HepG2 (cell line): ENCODE results near the gene PCDHB7. TPM values are rescaled to one million over a fixed set of nuclear protein-coding genes. Genes with fewer than 3 reads are reported as not detected.
"Not testable (repeated sequence)": the region's sequence is repeated elsewhere in the genome, so short reads cannot be mapped to it uniquely, and the experiment has no call there.

ENCODE experiments used
- ATAC-seq: fragments of 200-7000 bp; cut with Tn5 transposase; 3 replicates; pipeline ENCODE4 v1.9.1; 2020; ENCODE audit warnings: mild to moderate bottlenecking, moderate library complexity
- BruUV-seq: library from RNA; stranded (reverse); fragments of 400-500 nt; replicated peaks from 2 replicates; lab custom pipeline; 2021; lab: Mats Ljungman, UMichigan
- CTCF ChIA-PET: fragments of 300-600 bp; formaldehyde crosslinking; extraction: SDS; loops from one replicate; lab custom pipeline; 2021; ENCODE audit warnings: low total read pairs, inconsistent platforms, low intra/inter-chr PET ratio; lab: Yijun Ruan, JAX
- POLR2A ChIA-PET: fragments of 350-600 bp; sonication (Branson Sonifier 250); formaldehyde crosslinking; loops from one replicate; lab custom pipeline; 2020; ENCODE audit warnings: antibody characterized with exemption, inconsistent platforms; lab: Yijun Ruan, JAX
- DNase-seq: peaks from one replicate; pipeline ENCODE4 v3.0.0-alpha.2; 2015; ENCODE audit warnings: low spot score
- FAIRE-seq: peaks from 3 replicates; lab custom pipeline; 2011; peaks lifted over from hg19 to GRCh38; lab: Jason Lieb, UNC
- H2AFZ ChIP-seq: one replicate; pipeline ENCODE4 v1.6.1; 2011; ENCODE audit warnings: low read length, inconsistent platforms
- H3K27ac ChIP-seq: fragments of 300-600 bp; 3 replicates; pipeline ENCODE4 v1.8.0; 2011; ENCODE audit warnings: mixed run types, mild to moderate bottlenecking, mixed read lengths, low read length, inconsistent platforms; ENCODE audit not compliant: insufficient read depth; ENCODE audit errors: extremely low read length
- H3K27me3 ChIP-seq, 2 experiments: fragments of 200-600 bp in 1 of 2; 2 replicates in 1 of 2; 3 replicates in 1 of 2; pipeline versions ENCODE4 v1.6.0 to v1.8.0; 2011; ENCODE audit warnings: low read length in 2 of 2, mild to moderate bottlenecking in 2 of 2, moderate library complexity in 2 of 2, inconsistent platforms in 1 of 2; ENCODE audit not compliant: insufficient read depth in 2 of 2, control insufficient read depth in 1 of 2
- H3K36me3 ChIP-seq, 2 experiments: fragments of 200-600 bp in 1 of 2; replicated peaks in 1 of 2; 2 replicates in 1 of 2; 3 replicates in 1 of 2; pipeline versions ENCODE4 v1.5.1 to v1.8.0; 2011; ENCODE audit warnings: low read length in 2 of 2, inconsistent platforms in 1 of 2; ENCODE audit not compliant: insufficient read depth in 2 of 2, control insufficient read depth in 1 of 2
- H3K4me1 ChIP-seq: 2 replicates; pipeline ENCODE4 v1.5.1; 2012; ENCODE audit warnings: low read length, inconsistent platforms; ENCODE audit not compliant: insufficient read depth
- H3K4me2 ChIP-seq: 2 replicates; pipeline ENCODE4 v1.6.0; 2011; ENCODE audit warnings: low read depth, low read length, inconsistent platforms
- H3K4me3 ChIP-seq, 3 experiments: fragments of 200-600 bp in 1 of 3; sonication (generic), shearing (Covaris generic) in 1 of 3; replicated peaks in 1 of 3; 2 replicates each; pipeline ENCODE4 v1.5.1; 2011 to 2016; ENCODE audit warnings: low read length in 3 of 3, inconsistent platforms in 2 of 3, low read depth in 2 of 3, mild to moderate bottlenecking in 2 of 3, control low read depth in 1 of 3, mixed read lengths in 1 of 3; ENCODE audit not compliant: insufficient read depth in 1 of 3
- H3K79me2 ChIP-seq: one replicate; pipeline ENCODE4 v1.6.1; 2011; ENCODE audit warnings: low read length, inconsistent platforms; ENCODE audit not compliant: insufficient read depth
- H3K9ac ChIP-seq: 2 replicates; pipeline ENCODE4 v1.6.0; 2011; ENCODE audit warnings: mild to moderate bottlenecking, low read depth, low read length, inconsistent platforms; ENCODE audit not compliant: insufficient read depth
- H3K9me3 ChIP-seq: 2 replicates; pipeline ENCODE4 v1.5.1; 2012; ENCODE audit warnings: mild to moderate bottlenecking, low read length
- H4K20me1 ChIP-seq: 2 replicates; pipeline ENCODE4 v1.6.0; 2011; ENCODE audit warnings: inconsistent platforms, mild to moderate bottlenecking, low read length, moderate library complexity; ENCODE audit not compliant: insufficient read depth
- ZNF547 ChIP-seq: sonication (generic); formaldehyde crosslinking; IDR thresholded peaks from 2 replicates; pipeline ENCODE4 v1.5.1; 2020; ENCODE audit warnings: mild to moderate bottlenecking, missing genetic modification reagents
- WGBS: methylation state at CpG from one replicate; pipeline ENCODE4 v1.1.6; 2017; ENCODE audit warnings: low lambda C conversion rate; 5-methylcytosine and 5-hydroxymethylcytosine counted together
- in situ Hi-C: cut with HindIII; loops from 2 replicates; pipeline ENCODE4 v1.10.0; 2017; ENCODE audit warnings: low pct_unique_long_range_greater_than_20kb; ENCODE audit not compliant: extremely low pct_ligation_motif_present
- intact Hi-C: fragments of 100-400 bp; cut with micrococcal nuclease; formaldehyde crosslinking; loops from one replicate; pipeline ENCODE4 v1.10.0; 2022; ENCODE audit not compliant: unreplicated experiment
- polyA plus RNA-seq, 8 experiments: library from polyadenylated mRNA; depleted of rRNA in 3 of 8; stranded (reverse) in 7 of 8; unstranded in 1 of 8; fragments of >200 nt; fragmentation: Illumina TruSeq in 4 of 8; extraction: Trizol in 4 of 8; gene quantifications; 2 replicates each; pipeline versions ENCODE4 v1.2.1 to v1.2.3, GENCODE V29; 2011 to 2016; ENCODE audit warnings: low read depth in 4 of 8, missing spikeins in 1 of 8, mixed read lengths in 1 of 8; ENCODE audit not compliant: insufficient read depth in 1 of 8
- total RNA-seq, 5 experiments: library from RNA; depleted of rRNA; stranded (reverse); fragments of >200 nt; fragmentation: Illumina TruSeq; extraction: Trizol; gene quantifications; 2 replicates each; pipeline ENCODE4 v1.2.3, GENCODE V29; 2016; ENCODE audit warnings: low read depth in 1 of 5
- TF ChIP-seq, protein P1 (sequence below): sonication (generic); formaldehyde crosslinking; IDR thresholded peaks from 2 replicates; pipeline ENCODE4 v1.5.0; 2020; ENCODE audit warnings: mild to moderate bottlenecking, missing genetic modification reagents, moderate library complexity

The PCDHB7 gene
- total and polyA plus RNA-seq, 2 of the 13 experiments (the other 11 are each of a cell fraction or from before 2014, with no cell fraction given): 0.02 to 0.03 TPM

DNA sequence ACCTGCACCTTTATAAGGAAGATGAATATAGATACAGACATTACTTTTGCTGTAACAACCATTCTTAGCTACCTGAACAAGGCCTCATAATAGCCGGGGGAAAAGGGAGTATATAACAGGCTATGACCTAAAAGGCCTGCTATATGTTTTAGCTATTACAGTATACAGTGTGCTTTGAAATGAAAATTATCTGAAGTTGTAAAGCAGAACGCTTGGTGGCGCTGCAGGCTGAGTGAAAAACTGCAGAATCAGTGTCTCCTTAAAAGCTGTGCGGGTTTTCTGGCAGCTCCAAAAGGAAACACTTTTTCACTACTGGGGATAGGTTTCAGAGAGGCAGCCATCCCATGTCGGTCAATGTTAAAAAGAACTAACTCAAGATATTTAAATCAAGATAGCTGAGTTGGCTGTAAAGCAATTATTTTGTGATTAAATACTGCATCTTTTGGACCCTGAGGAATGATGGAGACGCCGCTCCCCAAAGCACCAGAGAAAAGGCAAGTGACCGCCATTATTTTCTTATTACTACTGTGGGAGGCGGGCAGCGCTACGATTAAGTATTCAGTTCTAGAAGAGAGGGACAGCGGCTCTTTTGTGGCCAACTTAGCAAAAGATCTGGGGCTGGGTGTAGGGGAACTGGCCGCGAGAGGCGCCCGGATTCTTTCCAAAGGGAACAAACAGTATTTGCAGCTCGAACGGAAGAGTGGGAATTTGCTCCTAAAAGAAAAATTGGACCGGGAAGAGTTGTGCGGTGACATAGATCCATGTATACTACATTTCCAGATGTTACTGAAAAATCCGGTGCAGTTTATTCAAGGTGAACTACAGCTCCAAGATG, 16.7 kb upstream of the PCDHB7 start:
- Histone ChIP-seq H3K4me2 (no peak overlapping the region), H3K4me3 (no peak overlapping the region), H3K27me3 (peaks cover 2 to 10% of the 10 kb centered on the region in 2 experiments; a peak in 2 of 5 replicates), H4K20me1 (no peaks in the 10 kb centered on the region), H3K9ac (no peak overlapping the region), H3K9me3 (no peaks in the 10 kb centered on the region; the same call in 1 of the 2 replicates), H2AFZ (no peak overlapping the region), H3K27ac (no peak overlapping the region), H3K4me1 (no peaks in the 10 kb centered on the region), H3K36me3 (no peaks in the 10 kb centered on the region), H3K79me2 (no peaks in the 10 kb centered on the region)
- intact Hi-C loops (no loop called here), in situ Hi-C loops (no loop called here)
- no peak for FAIRE-seq
- 25% methylated on average over 21 of the region's 21 CpGs for WGBS
- no TSS peak for BruUV-seq
- DNase-seq: no peak
- TF ChIP-seq ZNF547 (CRISPR knock-in tag): no peak
- TF ChIP-seq, protein P1, sequence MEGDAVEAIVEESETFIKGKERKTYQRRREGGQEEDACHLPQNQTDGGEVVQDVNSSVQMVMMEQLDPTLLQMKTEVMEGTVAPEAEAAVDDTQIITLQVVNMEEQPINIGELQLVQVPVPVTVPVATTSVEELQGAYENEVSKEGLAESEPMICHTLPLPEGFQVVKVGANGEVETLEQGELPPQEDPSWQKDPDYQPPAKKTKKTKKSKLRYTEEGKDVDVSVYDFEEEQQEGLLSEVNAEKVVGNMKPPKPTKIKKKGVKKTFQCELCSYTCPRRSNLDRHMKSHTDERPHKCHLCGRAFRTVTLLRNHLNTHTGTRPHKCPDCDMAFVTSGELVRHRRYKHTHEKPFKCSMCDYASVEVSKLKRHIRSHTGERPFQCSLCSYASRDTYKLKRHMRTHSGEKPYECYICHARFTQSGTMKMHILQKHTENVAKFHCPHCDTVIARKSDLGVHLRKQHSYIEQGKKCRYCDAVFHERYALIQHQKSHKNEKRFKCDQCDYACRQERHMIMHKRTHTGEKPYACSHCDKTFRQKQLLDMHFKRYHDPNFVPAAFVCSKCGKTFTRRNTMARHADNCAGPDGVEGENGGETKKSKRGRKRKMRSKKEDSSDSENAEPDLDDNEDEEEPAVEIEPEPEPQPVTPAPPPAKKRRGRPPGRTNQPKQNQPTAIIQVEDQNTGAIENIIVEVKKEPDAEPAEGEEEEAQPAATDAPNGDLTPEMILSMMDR (CRISPR knock-in tag): peak; percentile 54
- CTCF ChIA-PET: no interaction called here
- peak; percentile 81 for ATAC-seq
- POLR2A ChIA-PET: no interaction called here

DNA sequence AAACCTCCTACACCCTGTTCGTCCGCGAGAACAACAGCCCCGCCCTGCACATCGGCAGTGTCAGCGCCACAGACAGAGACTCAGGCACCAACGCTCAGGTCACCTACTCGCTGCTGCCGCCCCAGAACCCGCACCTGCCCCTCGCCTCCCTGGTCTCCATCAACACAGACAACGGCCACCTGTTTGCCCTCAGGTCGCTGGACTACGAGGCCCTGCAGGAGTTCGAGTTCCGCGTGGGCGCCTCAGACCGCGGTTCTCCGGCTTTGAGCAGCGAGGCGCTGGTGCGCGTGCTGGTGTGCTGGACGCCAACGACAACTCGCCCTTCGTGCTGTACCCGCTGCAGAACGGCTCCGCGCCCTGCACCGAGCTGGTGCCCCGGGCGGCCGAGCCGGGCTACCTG, 15.1 kb upstream of the PCDHB7 start:
- H3K9me3 ChIP-seq, intact Hi-C loops, H3K4me1 ChIP-seq, in situ Hi-C loops, H3K9ac ChIP-seq, ATAC-seq, FAIRE-seq, H3K79me2 ChIP-seq, H3K36me3 ChIP-seq, CTCF ChIA-PET, H4K20me1 ChIP-seq, POLR2A ChIA-PET, BruUV-seq, H3K4me2 ChIP-seq, H2AFZ ChIP-seq, DNase-seq, H3K27ac ChIP-seq, H3K27me3 ChIP-seq, H3K4me3 ChIP-seq: not testable (repeated sequence)
- 81% methylated on average over 14 of the region's 38 CpGs for WGBS

DNA sequence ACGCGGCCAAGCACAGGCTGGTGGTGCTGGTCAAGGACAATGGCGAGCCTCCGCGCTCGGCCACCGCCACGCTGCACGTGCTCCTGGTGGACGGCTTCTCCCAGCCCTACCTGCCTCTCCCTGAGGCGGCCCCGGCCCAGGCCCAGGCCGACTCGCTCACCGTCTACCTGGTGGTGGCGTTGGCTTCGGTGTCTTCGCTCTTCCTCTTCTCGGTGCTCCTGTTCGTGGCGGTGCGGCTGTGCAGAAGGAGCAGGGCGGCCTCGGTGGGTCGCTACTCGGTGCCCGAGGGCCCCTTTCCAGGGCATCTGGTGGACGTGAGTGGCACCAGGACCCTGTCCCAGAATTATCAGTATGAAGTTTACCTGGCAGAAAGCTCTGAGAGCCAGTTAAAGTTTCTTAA, 14.5 kb upstream of the PCDHB7 start:
- 46% methylated on average over 13 of the region's 28 CpGs for WGBS
- H4K20me1 ChIP-seq, ATAC-seq, H3K9ac ChIP-seq, CTCF ChIA-PET, H3K9me3 ChIP-seq, H2AFZ ChIP-seq, intact Hi-C loops, POLR2A ChIA-PET, DNase-seq, in situ Hi-C loops, FAIRE-seq, H3K36me3 ChIP-seq, H3K4me1 ChIP-seq, H3K27me3 ChIP-seq, BruUV-seq, H3K79me2 ChIP-seq, H3K27ac ChIP-seq, H3K4me3 ChIP-seq, H3K4me2 ChIP-seq: not testable (repeated sequence)
